ENCODE results near the gene ENTPD2. TPM values are rescaled to one million over a fixed set of nuclear protein-coding genes. Genes with fewer than 3 reads are reported as not detected.

Gene ENTPD2
- total and polyA plus RNA-seq, 2 donors (not counting 1 experiment from before 2014, with no cell fraction given): under 0.01 TPM; not detected in 1

- no peak for DNase-seq (ENCODE audit: low read depth in 2 of 2)
These were observed 3.3 kb downstream of the ENTPD2 start for GRCh38 chr9:137050570-137050969.

GRCh38 chr9:137049544-137050449, 4.1 kb downstream of the ENTPD2 start:
- Histone ChIP-seq H3K36me3 (ENCODE audit: control insufficient read depth, insufficient read depth, low read length) (no peaks in the 10 kb centered on the region), H3K4me2 (ENCODE audit: extremely low read depth, insufficient read depth, low read length) (no peak overlapping the region), H3K9ac (ENCODE audit: insufficient read depth, low read length) (no peak overlapping the region), H3K79me2 (ENCODE audit: control insufficient read depth, insufficient read depth, low read length) (peaks cover 5% of the 10 kb centered on the region), H3K4me3 (replicated peaks in 1 of 4; ENCODE audit: control extremely low read depth in 1 of 4, insufficient read depth in 1 of 4, low read depth in 3 of 4, low read length in 4 of 4) (no peak overlapping the region), H3K9me3 (ENCODE audit: control insufficient read depth, insufficient read depth, low read depth, low read length) (no peaks in the 10 kb centered on the region), H4K20me1 (ENCODE audit: control insufficient read depth, extremely low read depth, insufficient read depth, low read length) (no peaks in the 10 kb centered on the region), H2AFZ (ENCODE audit: low read length) (no peak overlapping the region), H3K27me3 (ENCODE audit: control insufficient read depth, insufficient read depth, low read length) (peaks cover 22% of the 10 kb centered on the region), H3K4me1 (ENCODE audit: control insufficient read depth, extremely low read depth, insufficient read depth, low read length) (peaks cover 3% of the 10 kb centered on the region), H3K27ac (ENCODE audit: insufficient read depth, low read length) (no peak overlapping the region)
- TF ChIP-seq EZH2 (IDR thresholded peaks at IDR 0.05; ENCODE audit: low read length, missing control alignments): no peak
- TF ChIP-seq CTCF (conservative IDR thresholded peaks at IDR 0.05 in 1 of 2, IDR thresholded peaks at IDR 0.05 in 1 of 2; ENCODE audit: low read depth in 1 of 2, low read length in 2 of 2): peak; percentile 33 to 56
- peak; percentile 19 to 58 for DNase-seq (ENCODE audit: low read depth in 2 of 2)

More at GRCh38 chr9:137050570-137050969, 3.3 kb downstream of the ENTPD2 start:
- no peaks in the 10 kb centered on the region for H3K9me3 ChIP-seq (ENCODE audit: control insufficient read depth, insufficient read depth, low read depth, low read length)
- H3K27ac ChIP-seq (ENCODE audit: insufficient read depth, low read length): no peak overlapping the region
- H3K4me3 ChIP-seq (replicated peaks in 1 of 4; ENCODE audit: control extremely low read depth in 1 of 4, insufficient read depth in 1 of 4, low read depth in 3 of 4, low read length in 4 of 4): no peak overlapping the region
- no peak overlapping the region for H2AFZ ChIP-seq (ENCODE audit: low read length)
- no peaks in the 10 kb centered on the region for H4K20me1 ChIP-seq (ENCODE audit: control insufficient read depth, extremely low read depth, insufficient read depth, low read length)
- H3K36me3 ChIP-seq (ENCODE audit: control insufficient read depth, insufficient read depth, low read length): no peaks in the 10 kb centered on the region
- TF ChIP-seq EZH2 (IDR thresholded peaks at IDR 0.05; ENCODE audit: low read length, missing control alignments) (no peak), CTCF (conservative IDR thresholded peaks at IDR 0.05 in 1 of 2, IDR thresholded peaks at IDR 0.05 in 1 of 2; ENCODE audit: low read depth in 1 of 2, low read length in 2 of 2) (no peak)
- peaks cover 4% of the 10 kb centered on the region for H3K4me1 ChIP-seq (ENCODE audit: control insufficient read depth, extremely low read depth, insufficient read depth, low read length)
- H3K27me3 ChIP-seq (ENCODE audit: control insufficient read depth, insufficient read depth, low read length): peaks cover 22% of the 10 kb centered on the region
- no peaks in the 10 kb centered on the region for H3K79me2 ChIP-seq (ENCODE audit: control insufficient read depth, insufficient read depth, low read length)
- H3K4me2 ChIP-seq (ENCODE audit: extremely low read depth, insufficient read depth, low read length): no peak overlapping the region
- no peak overlapping the region for H3K9ac ChIP-seq (ENCODE audit: insufficient read depth, low read length)

- Histone ChIP-seq H3K4me2 (ENCODE audit: extremely low read depth, insufficient read depth, low read length) (no peak overlapping the region), H3K27me3 (ENCODE audit: control insufficient read depth, insufficient read depth, low read length) (peaks cover 16% of the 10 kb centered on the region), H3K36me3 (ENCODE audit: control insufficient read depth, insufficient read depth, low read length) (no peaks in the 10 kb centered on the region), H3K27ac (ENCODE audit: insufficient read depth, low read length) (no peak overlapping the region), H3K9ac (ENCODE audit: insufficient read depth, low read length) (no peak overlapping the region), H4K20me1 (ENCODE audit: control insufficient read depth, extremely low read depth, insufficient read depth, low read length) (no peaks in the 10 kb centered on the region), H2AFZ (ENCODE audit: low read length) (no peak overlapping the region), H3K4me1 (ENCODE audit: control insufficient read depth, extremely low read depth, insufficient read depth, low read length) (peaks cover 6% of the 10 kb centered on the region), H3K4me3 (replicated peaks in 1 of 4; ENCODE audit: control extremely low read depth in 1 of 4, insufficient read depth in 1 of 4, low read depth in 3 of 4, low read length in 4 of 4) (no peak overlapping the region), H3K79me2 (ENCODE audit: control insufficient read depth, insufficient read depth, low read length) (peaks cover 13% of the 10 kb centered on the region), H3K9me3 (ENCODE audit: control insufficient read depth, insufficient read depth, low read depth, low read length) (no peaks in the 10 kb centered on the region)
- DNase-seq (ENCODE audit: low read depth in 2 of 2): no peak
- no peak for TF ChIP-seq EZH2 (IDR thresholded peaks at IDR 0.05; ENCODE audit: low read length, missing control alignments)
- TF ChIP-seq CTCF (conservative IDR thresholded peaks at IDR 0.05 in 1 of 2, IDR thresholded peaks at IDR 0.05 in 1 of 2; ENCODE audit: low read depth in 1 of 2, low read length in 2 of 2): no peak
These were observed 5.0 kb downstream of the ENTPD2 start for GRCh38 chr9:137048655-137049543.

Measured in fibroblast of lung (primary cell).